ENCODE measurements around the gene SRRT.

The SRRT gene

DNA sequence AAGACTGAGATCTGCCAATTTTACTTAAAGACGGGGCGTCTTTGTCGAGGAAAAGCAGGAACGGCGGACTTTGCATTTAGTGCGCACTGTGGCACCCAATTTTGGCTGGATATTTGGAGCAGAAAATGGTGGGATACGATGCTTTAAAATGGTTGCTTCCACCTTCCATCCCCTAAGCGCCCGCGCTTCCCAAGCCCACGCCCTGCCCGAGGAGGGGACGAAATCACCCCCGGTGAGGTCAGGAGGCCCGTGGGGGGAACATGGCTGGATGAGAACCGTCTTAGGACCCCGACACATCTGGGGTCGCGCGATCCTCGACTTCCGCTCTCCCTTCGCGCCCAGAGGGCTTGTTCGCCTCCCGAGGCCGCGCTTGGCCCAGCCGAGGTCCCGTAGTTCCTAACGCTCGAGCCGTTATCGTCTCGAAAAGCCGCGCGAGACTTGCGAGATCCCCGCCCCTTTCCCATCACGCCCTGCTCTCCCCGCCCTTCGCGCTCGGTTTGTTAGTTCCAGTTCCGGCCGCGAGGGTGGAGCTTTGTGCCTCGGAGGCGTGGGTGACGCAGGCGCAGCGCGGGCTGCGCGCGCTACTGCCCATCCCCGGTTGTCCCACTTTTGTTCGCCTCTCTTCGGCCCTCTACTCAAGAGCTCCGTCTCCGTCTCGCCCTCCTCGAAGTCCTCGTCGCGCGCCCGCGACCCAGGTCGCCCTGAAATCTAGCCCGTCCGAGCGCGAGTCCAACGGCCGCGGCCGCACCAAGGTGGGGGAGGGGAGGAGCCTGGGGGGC is at the start of gene SRRT (continued):
- TF ChIP-seq ZNF610 (tag by site-specific recombination; IDR thresholded peaks at IDR 0.05; ENCODE audit: borderline replicate concordance) (peak; percentile 34; the same call in 1 of the 2 replicates), ZBTB48 (tag by site-specific recombination; IDR thresholded peaks at IDR 0.05) (peak; percentile 37; the same call in 1 of the 2 replicates), ZNF654 (tag by site-specific recombination; IDR thresholded peaks at IDR 0.05; ENCODE audit: low read depth) (no peak), ZNF37A (tag by site-specific recombination; IDR thresholded peaks at IDR 0.05) (no peak), ZNF341 (tag by site-specific recombination; IDR thresholded peaks at IDR 0.05; ENCODE audit: low read depth) (no peak), ZFP41 (tag by site-specific recombination; IDR thresholded peaks at IDR 0.05; ENCODE audit: borderline replicate concordance) (no peak), GFI1B (tag by site-specific recombination; IDR thresholded peaks at IDR 0.05) (no peak), ELK4 (IDR thresholded peaks at IDR 0.05; ENCODE audit: borderline replicate concordance, low read depth, low read length) (no peak), ZNF623 (tag by site-specific recombination; IDR thresholded peaks at IDR 0.05) (no peak), ZNF155 (tag by site-specific recombination; IDR thresholded peaks at IDR 0.05) (no peak), ZNF146 (tag by site-specific recombination; IDR thresholded peaks at IDR 0.05) (no peak), ZNF548 (tag by site-specific recombination; IDR thresholded peaks at IDR 0.05) (no peak), ZNF837 (tag by site-specific recombination; IDR thresholded peaks at IDR 0.05) (no peak), ZNF423 (tag by site-specific recombination; IDR thresholded peaks at IDR 0.05) (no peak), ZNF10 (tag by site-specific recombination; IDR thresholded peaks at IDR 0.05) (no peak), ZFP37 (tag by site-specific recombination; IDR thresholded peaks at IDR 0.05) (peak; percentile 69; the same call in 1 of the 2 replicates), ZNF830 (tag by site-specific recombination; IDR thresholded peaks at IDR 0.05; ENCODE audit: low read depth) (no peak), ZNF18 (tag by site-specific recombination; IDR thresholded peaks at IDR 0.05) (no peak), ZNF792 (tag by site-specific recombination; IDR thresholded peaks at IDR 0.05) (no peak), ZXDB (tag by site-specific recombination; IDR thresholded peaks at IDR 0.05) (peak; percentile 90), TRIM28 (IDR thresholded peaks at IDR 0.05; ENCODE audit: borderline replicate concordance, low read length) (no peak), ZNF544 (tag by site-specific recombination; IDR thresholded peaks at IDR 0.05) (no peak), ZNF624 (tag by site-specific recombination; IDR thresholded peaks at IDR 0.05) (no peak), ZNF843 (tag by site-specific recombination; IDR thresholded peaks at IDR 0.05) (peak; percentile 64; the same call in 1 of the 2 replicates), ZNF223 (tag by site-specific recombination; IDR thresholded peaks at IDR 0.05) (no peak), ZIC2 (tag by site-specific recombination; IDR thresholded peaks at IDR 0.05) (no peak; the same call in 1 of the 2 replicates), SCRT2 (tag by site-specific recombination; IDR thresholded peaks at IDR 0.05) (peak; percentile 27; the same call in 1 of the 2 replicates), ZNF184 (tag by site-specific recombination; IDR thresholded peaks at IDR 0.05) (no peak), ZNF692 (tag by site-specific recombination; IDR thresholded peaks at IDR 0.05) (peak; percentile 66), ZFP3 (tag by site-specific recombination; IDR thresholded peaks at IDR 0.05; ENCODE audit: low read depth) (no peak)
- TF ChIP-seq, protein P1, sequence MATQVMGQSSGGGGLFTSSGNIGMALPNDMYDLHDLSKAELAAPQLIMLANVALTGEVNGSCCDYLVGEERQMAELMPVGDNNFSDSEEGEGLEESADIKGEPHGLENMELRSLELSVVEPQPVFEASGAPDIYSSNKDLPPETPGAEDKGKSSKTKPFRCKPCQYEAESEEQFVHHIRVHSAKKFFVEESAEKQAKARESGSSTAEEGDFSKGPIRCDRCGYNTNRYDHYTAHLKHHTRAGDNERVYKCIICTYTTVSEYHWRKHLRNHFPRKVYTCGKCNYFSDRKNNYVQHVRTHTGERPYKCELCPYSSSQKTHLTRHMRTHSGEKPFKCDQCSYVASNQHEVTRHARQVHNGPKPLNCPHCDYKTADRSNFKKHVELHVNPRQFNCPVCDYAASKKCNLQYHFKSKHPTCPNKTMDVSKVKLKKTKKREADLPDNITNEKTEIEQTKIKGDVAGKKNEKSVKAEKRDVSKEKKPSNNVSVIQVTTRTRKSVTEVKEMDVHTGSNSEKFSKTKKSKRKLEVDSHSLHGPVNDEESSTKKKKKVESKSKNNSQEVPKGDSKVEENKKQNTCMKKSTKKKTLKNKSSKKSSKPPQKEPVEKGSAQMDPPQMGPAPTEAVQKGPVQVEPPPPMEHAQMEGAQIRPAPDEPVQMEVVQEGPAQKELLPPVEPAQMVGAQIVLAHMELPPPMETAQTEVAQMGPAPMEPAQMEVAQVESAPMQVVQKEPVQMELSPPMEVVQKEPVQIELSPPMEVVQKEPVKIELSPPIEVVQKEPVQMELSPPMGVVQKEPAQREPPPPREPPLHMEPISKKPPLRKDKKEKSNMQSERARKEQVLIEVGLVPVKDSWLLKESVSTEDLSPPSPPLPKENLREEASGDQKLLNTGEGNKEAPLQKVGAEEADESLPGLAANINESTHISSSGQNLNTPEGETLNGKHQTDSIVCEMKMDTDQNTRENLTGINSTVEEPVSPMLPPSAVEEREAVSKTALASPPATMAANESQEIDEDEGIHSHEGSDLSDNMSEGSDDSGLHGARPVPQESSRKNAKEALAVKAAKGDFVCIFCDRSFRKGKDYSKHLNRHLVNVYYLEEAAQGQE (tag by site-specific recombination; IDR thresholded peaks at IDR 0.05): peak; percentile 28; the same call in 1 of the 2 replicates
- TF ChIP-seq, protein P2, sequence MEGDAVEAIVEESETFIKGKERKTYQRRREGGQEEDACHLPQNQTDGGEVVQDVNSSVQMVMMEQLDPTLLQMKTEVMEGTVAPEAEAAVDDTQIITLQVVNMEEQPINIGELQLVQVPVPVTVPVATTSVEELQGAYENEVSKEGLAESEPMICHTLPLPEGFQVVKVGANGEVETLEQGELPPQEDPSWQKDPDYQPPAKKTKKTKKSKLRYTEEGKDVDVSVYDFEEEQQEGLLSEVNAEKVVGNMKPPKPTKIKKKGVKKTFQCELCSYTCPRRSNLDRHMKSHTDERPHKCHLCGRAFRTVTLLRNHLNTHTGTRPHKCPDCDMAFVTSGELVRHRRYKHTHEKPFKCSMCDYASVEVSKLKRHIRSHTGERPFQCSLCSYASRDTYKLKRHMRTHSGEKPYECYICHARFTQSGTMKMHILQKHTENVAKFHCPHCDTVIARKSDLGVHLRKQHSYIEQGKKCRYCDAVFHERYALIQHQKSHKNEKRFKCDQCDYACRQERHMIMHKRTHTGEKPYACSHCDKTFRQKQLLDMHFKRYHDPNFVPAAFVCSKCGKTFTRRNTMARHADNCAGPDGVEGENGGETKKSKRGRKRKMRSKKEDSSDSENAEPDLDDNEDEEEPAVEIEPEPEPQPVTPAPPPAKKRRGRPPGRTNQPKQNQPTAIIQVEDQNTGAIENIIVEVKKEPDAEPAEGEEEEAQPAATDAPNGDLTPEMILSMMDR (tag by site-specific recombination; IDR thresholded peaks at IDR 0.05): peak; percentile 78

Data from HEK293 (cell line).